Measurements from ENCODE around the gene TBKBP1.

Gene TBKBP1

GRCh38 chr17:47712330-47713023 lies 18.5 kb downstream of the TBKBP1 start:
- Histone ChIP-seq H4K20me1 (ENCODE audit: insufficient read depth, low read length) (no peaks in the 10 kb centered on the region), H3K27ac (ENCODE audit: low read depth, low read length, poor library complexity, severe bottlenecking) (no peak overlapping the region), H2AFZ (ENCODE audit: low read length) (no peak overlapping the region), H3K9me3 (ENCODE audit: low read length) (no peaks in the 10 kb centered on the region), H3K4me1 (ENCODE audit: insufficient read depth, low read length, severe bottlenecking) (no peaks in the 10 kb centered on the region), H3K4me3 (ENCODE audit: low read depth, low read length, poor library complexity, severe bottlenecking) (no peak overlapping the region), H3K36me3 (ENCODE audit: insufficient read depth, low read length) (peaks cover 25% of the 10 kb centered on the region), H3K79me2 (ENCODE audit: insufficient read depth, low read length) (no peaks in the 10 kb centered on the region), H3K27me3 (ENCODE audit: insufficient read depth, low read length) (peaks cover 7% of the 10 kb centered on the region), H3K9me2 (ENCODE audit: low read depth, low read length) (no peaks in the 10 kb centered on the region), H3F3A (ENCODE audit: insufficient read depth, low read length) (no peaks in the 10 kb centered on the region), H3K9ac (ENCODE audit: low read length) (no peak overlapping the region), H3K4me2 (ENCODE audit: low read length) (no peak overlapping the region)
- TF ChIP-seq EZH2 (IDR thresholded peaks at IDR 0.05; ENCODE audit: borderline replicate concordance, low read length), result no peak
- TF ChIP-seq, protein P1, sequence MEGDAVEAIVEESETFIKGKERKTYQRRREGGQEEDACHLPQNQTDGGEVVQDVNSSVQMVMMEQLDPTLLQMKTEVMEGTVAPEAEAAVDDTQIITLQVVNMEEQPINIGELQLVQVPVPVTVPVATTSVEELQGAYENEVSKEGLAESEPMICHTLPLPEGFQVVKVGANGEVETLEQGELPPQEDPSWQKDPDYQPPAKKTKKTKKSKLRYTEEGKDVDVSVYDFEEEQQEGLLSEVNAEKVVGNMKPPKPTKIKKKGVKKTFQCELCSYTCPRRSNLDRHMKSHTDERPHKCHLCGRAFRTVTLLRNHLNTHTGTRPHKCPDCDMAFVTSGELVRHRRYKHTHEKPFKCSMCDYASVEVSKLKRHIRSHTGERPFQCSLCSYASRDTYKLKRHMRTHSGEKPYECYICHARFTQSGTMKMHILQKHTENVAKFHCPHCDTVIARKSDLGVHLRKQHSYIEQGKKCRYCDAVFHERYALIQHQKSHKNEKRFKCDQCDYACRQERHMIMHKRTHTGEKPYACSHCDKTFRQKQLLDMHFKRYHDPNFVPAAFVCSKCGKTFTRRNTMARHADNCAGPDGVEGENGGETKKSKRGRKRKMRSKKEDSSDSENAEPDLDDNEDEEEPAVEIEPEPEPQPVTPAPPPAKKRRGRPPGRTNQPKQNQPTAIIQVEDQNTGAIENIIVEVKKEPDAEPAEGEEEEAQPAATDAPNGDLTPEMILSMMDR (IDR thresholded peaks at IDR 0.05; ENCODE audit: low read length), result no peak

DNA sequence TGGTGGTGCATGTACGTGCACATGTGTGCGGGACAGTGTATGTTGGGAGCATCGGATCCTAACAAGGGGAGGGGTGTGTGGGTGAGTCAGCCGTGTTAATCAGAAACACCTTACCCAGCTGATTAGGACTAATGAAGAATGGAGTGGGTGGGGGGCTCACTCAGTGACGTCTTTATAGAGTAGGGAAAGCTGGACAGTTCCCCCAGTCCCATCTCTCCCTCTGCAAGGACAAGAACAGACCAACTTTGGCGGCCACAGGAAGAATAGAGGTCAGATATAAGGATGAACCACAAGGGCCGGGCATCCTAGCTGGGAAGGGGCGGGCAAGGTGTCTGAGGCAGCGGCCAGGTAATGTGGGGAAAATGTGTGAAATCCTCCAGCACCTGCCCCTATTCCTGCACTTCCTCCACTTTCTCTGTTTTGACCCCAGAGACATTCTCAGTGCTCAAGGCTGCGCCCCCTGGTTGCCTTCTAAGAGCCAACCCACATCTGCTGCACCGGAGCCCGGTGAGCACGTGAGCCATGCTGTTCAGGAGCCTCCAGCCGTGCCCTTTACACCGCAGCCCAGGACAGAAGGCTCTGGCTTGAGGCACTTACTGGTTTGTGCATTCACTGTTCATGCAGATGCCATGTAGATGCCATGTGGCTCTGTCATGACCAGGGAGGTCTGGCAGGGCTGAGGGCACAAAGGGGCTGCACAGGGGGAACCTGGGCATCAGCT lies 20.2 kb downstream of the TBKBP1 start:
- Histone ChIP-seq H3K9me3 (ENCODE audit: low read length) (no peaks in the 10 kb centered on the region), H3K4me1 (ENCODE audit: insufficient read depth, low read length, severe bottlenecking) (no peaks in the 10 kb centered on the region), H3K27ac (ENCODE audit: low read depth, low read length, poor library complexity, severe bottlenecking) (no peak overlapping the region), H3K27me3 (ENCODE audit: insufficient read depth, low read length) (peaks cover 7% of the 10 kb centered on the region), H3K79me2 (ENCODE audit: insufficient read depth, low read length) (no peaks in the 10 kb centered on the region), H3K4me2 (ENCODE audit: low read length) (no peak overlapping the region), H3K9me2 (ENCODE audit: low read depth, low read length) (no peaks in the 10 kb centered on the region), H4K20me1 (ENCODE audit: insufficient read depth, low read length) (no peaks in the 10 kb centered on the region), H3K9ac (ENCODE audit: low read length) (no peak overlapping the region), H3F3A (ENCODE audit: insufficient read depth, low read length) (no peaks in the 10 kb centered on the region), H3K4me3 (ENCODE audit: low read depth, low read length, poor library complexity, severe bottlenecking) (no peak overlapping the region), H2AFZ (ENCODE audit: low read length) (no peak overlapping the region), H3K36me3 (ENCODE audit: insufficient read depth, low read length) (peaks cover 25% of the 10 kb centered on the region)
- TF ChIP-seq, protein P1 (IDR thresholded peaks at IDR 0.05; ENCODE audit: low read length), result peak; percentile 42; the same call in 1 of the 2 replicates
- no peak for TF ChIP-seq EZH2 (IDR thresholded peaks at IDR 0.05; ENCODE audit: borderline replicate concordance, low read length)

GRCh38 chr17:47714773-47715396 lies 20.9 kb downstream of the TBKBP1 start:
- H3K4me3 ChIP-seq (ENCODE audit: low read depth, low read length, poor library complexity, severe bottlenecking), result no peak overlapping the region
- no peak overlapping the region for H3K27ac ChIP-seq (ENCODE audit: low read depth, low read length, poor library complexity, severe bottlenecking)
- H2AFZ ChIP-seq (ENCODE audit: low read length), result no peak overlapping the region
- H3K4me1 ChIP-seq (ENCODE audit: insufficient read depth, low read length, severe bottlenecking), result no peaks in the 10 kb centered on the region
- no peaks in the 10 kb centered on the region for H3K9me3 ChIP-seq (ENCODE audit: low read length)
- no peaks in the 10 kb centered on the region for H3F3A ChIP-seq (ENCODE audit: insufficient read depth, low read length)
- no peaks in the 10 kb centered on the region for H3K79me2 ChIP-seq (ENCODE audit: insufficient read depth, low read length)
- no peaks in the 10 kb centered on the region for H4K20me1 ChIP-seq (ENCODE audit: insufficient read depth, low read length)
- peaks cover 18% of the 10 kb centered on the region for H3K36me3 ChIP-seq (ENCODE audit: insufficient read depth, low read length)
- TF ChIP-seq EZH2 (IDR thresholded peaks at IDR 0.05; ENCODE audit: borderline replicate concordance, low read length), result no peak
- TF ChIP-seq, protein P1 (IDR thresholded peaks at IDR 0.05; ENCODE audit: low read length), result no peak
- H3K9me2 ChIP-seq (ENCODE audit: low read depth, low read length), result no peaks in the 10 kb centered on the region
- H3K4me2 ChIP-seq (ENCODE audit: low read length), result no peak overlapping the region
- H3K27me3 ChIP-seq (ENCODE audit: insufficient read depth, low read length), result peaks cover 7% of the 10 kb centered on the region
- no peak overlapping the region for H3K9ac ChIP-seq (ENCODE audit: low read length)

Measured in OCI-LY1 (cell line).